Stimulated activated CD4-positive, alpha-beta T cell treated with anti-CD3 and anti-CD28 coated beads, Interleukin-4, amount 100 ng/mL, for 48 hours (primary cell): ENCODE measurements around the gene COL4A4.
A peak's percentile ranks its signal among the peaks of the same experiment; 100 is the strongest.
"Not testable (repeated sequence)": the region's sequence is repeated elsewhere in the genome, so short reads cannot be mapped to it uniquely, and the experiment has no call there.

ENCODE experiments used
- DNase-seq, 2 donors: peaks; one replicate each; pipeline ENCODE4 v3.0.0-alpha.2; 2020; ENCODE audit warnings: low read depth in 2 of 2

COL4A4 gene

DNA sequence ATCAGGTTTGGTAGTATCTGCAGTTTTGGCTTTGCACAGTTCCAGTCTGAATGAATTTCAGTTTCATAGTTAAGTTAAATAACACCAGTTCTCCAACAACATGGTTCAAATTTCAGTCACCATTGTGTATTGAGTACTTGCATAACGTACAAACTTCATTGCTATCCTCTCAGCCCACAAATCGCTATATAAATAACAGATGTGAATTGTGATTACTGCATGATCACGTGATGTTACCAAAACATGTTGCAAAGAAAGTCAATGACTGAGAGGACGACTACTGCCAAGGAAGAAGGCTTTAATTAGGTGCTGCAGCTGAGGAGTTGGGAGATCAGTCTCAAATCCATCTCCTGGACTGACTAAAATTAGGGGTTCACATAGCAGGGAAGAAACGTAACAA, 48.2 kb downstream of the COL4A4 start:
- no peak for DNase-seq

DNA sequence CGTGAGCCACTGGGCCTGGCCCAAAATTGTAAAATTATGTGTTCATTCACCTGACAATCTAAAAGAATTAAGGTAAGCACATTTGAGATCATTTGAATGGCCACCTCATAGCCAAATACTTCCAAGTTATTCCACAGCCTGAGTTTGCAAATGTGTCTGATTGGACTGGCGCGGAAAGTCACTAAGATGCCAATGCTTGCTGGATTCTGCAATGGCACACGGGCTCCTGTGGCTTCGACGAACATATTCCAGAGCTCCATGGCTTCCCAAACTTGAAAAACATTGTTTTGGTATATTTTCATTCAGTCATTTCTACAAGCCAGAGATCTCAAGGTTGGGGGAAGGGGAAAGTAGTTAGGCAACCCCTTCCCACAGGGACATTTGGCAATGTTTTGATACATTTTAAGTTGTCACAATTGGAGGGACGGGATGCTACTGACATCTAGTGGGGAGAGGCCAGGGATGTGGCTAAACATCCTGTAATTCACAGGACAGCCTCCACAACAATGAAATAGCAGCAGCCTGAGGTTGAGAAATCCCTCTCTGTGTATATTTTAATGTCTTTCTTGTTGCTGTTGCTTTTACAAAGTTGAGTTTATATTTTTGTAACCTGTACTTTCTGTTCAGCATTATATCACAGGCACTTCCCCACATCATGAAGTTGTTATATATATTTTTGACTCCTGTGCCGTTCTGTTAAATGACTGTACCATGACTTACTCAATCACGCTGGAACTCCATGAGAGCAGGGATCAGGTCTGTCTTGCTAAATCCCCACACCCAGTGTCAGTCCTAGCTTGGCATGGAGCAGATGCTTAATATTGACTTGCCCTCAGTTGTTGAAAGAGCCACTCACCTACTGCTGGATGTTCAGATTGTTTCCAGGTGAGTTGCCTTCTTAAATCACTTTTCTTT, 56.9 kb downstream of the COL4A4 start:
- DNase-seq = peak; percentile 7 to 9

DNA sequence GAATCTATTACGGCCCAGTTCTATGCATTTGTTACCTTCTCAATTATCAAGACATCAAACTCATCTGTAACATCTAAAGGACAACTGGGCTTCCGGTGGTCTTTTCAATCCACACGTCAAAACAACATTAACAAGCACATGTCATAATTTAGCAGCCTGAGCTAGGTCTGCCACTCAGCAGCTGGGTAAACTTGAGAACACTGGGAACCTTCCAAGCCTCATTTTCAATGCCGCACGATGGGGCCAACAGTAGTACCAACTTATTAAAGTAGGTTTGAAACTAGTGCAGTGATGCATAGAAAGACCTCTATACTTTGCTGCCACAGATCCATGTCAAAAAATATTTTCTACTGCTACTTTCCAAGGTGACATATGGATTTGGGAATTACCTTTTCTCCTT, 60.4 kb downstream of the COL4A4 start:
- DNase-seq = no peak

DNA sequence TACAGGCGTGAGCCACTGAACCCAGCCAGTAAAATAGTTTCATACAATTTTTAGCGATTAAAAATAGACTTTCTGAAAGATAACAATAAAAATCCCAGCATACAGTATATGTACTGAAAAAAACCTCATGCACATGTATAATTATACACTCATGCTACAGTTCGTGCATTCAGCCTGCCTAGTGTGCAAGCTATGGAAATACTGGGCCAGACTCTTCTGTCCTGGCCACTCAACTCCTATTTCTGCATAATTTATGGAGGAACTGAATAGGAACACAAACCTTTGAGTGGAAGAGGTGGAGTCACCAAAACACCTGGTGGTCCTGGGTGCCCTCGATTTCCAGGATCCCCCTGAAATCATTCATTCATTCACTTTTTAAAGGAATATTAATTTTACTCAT, 64.7 kb downstream of the COL4A4 start:
- no peak for DNase-seq

DNA sequence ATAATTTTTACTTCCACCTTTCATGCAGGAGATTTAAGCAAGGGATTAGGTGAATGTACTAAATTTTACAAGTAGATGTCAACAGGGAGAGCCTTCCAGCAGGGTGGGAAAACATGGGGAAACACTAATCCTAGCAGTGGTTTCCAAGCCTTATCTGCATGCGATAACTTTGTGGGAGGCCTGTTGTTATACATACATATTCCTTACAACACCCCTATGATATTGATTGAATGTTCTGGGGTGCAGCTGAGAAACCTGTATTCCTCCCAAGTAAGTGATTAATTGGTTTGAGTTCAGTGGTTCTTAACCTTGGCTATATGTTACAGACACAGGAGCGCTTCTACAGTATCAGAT, 65.9 kb downstream of the COL4A4 start:
- DNase-seq = no peak

DNA sequence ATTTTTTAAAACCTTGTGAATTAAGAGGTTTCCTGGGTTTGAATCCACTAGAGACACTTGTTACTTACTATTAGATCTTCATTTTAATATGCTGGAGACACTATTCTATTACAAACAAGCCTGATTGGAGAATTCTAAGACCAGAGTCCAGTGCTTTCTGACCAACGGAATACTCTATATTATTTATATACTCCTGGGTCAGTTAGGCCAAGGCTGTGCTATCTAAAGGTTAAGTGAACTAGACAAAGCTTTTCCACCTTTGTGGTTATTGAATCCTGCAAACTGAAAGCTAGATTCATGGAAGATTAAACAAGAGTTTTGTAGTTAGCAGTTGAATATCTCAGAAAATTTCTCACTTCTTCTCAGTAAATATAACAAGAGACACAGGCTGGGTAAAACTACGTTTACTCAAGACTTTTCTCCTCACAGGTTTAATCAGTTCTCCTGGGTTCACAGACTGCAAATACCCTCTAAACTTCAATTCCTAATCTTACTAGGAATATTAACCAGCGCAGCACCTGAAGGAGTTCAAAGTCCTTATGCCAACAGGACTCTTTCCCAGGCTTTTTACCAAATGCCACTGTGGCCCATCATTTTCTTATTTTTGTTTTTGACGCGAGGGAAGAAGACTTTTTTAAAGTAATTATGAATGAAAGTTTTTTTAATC, 66.4 kb downstream of the COL4A4 start:
- no peak for DNase-seq

DNA sequence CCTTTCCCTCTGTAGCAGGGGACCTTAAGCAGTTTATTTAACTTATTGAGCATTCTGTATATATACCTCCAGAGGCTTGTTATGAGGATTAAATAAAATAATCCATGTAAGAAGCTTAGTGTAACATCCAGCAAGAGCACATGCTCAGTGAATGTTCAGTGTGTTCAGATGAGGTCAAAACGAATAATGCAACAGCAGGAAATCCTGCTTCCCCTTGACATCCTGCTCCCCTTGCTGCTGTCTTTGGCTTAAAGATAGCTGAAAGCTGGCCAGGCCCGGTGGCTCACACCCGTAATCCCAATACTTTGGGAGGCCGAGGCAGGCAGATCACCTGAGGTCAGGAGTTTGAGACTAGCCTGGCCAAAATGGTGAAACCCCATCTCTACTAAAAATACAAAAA, 68.7 kb downstream of the COL4A4 start:
- no peak for DNase-seq

DNA sequence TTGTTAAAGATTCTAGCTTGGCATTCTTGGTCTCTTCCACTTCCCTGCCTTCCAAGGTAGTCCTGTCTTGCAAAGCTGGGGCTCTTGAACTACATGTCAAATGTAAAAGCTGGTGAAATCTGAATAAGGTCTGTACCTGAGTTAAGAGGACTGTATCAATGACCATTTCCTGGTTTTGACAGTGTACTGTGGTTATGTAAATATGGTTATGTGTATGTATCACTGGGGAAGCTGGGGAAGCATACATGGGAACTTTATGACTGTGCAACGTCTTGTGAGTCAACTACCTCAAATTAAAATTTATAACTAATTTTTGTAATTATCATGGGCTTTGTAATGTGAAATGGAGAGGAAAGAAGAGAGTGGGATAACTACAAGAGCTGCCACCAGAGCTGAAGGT, 81.7 kb downstream of the COL4A4 start:
- DNase-seq = no peak

DNA sequence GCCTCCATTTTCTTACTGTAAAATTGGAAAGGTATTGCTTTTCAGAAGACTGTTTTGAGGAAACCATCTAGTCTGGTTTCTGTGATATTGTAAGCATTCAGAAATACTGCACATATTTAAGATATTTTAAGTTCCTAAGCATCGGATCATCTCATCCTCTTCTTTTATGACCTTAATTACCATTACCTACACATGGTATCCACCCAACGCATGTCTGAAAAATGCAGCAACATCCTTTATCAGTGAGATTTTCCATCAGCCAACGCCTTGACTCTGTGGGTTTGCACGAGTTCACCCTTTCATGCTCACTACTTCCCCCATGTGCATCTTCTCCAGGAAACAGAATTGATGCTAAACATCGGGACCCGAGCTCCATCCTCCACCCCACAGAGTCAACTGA, 84.3 kb downstream of the COL4A4 start:
- DNase-seq = no peak

DNA sequence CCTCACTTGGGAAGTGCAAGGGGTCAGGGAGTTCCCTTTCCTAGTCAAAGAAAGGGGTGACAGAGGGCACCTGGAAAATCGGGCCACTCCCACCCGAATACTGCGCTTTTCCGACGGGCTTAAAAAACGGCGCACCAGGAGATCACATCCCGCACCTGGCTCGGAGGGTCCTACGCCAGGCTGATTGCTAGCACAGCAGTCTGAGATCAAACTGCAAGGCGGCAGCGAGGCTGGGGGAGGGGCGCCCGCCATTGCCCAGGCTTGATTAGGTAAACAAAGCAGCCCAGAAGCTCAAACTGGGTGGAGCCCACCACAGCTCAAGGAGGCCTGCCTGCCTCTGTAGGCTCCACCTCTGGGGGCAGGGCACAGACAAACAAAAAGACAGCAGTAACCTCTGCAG, 98.9 kb downstream of the COL4A4 start:
- not testable (repeated sequence) for DNase-seq

DNA sequence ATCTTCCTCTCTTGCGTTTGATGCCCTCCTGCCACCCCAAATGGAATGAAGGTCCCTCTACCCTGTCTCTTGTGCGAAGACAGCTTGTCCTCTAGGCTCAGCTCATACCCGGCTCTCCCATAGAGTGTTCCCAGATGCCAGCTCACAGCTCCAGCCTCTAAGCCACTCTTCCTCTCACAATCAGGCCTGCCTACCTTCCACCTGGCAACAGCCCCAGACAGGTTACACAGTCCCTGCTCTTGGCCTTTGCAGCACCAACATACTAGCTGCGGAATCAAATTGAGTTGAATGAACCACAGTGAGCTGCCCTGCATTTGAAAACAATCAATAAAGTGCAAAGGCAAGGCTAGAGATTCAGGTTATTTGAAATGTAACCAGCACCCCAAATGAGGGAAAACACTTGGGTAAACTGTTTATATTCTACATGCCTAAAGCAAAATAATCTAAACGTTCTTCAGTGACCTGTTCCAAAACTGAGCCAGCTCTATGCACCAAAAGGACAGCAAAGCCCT, 105.1 kb downstream of the COL4A4 start:
- no peak for DNase-seq

DNA sequence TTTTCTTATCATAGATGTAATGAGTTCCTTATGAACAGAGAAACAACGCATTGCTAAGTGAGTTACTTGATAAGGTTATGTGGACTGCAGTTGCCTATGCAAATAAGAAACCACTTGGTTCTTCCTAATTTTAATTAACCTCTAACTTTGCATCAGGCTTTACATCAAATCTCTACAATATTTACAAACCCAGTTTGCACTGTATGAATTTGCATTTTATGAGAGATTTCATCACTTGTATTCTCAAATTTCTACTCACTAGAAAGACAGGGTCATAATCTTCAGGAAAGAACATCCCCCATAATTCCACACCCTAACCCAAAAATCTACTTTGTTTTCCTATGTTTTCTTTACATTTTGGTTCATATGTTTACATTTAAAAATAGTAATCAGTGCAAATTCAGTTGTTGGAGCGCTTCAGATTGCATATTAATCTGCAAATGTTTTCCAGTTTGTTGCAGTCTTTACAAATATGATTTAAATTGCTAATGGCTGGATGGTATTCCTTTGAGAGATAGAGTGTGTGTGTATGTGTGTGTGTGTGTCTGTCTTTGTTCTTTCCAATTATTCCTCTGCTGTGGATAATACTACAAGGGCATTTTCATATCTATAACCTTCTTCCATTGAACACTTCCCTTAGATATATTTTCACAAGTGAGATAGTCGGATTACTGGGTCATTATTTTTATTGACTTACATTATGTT, 106.1 kb downstream of the COL4A4 start:
- DNase-seq = no peak

DNA sequence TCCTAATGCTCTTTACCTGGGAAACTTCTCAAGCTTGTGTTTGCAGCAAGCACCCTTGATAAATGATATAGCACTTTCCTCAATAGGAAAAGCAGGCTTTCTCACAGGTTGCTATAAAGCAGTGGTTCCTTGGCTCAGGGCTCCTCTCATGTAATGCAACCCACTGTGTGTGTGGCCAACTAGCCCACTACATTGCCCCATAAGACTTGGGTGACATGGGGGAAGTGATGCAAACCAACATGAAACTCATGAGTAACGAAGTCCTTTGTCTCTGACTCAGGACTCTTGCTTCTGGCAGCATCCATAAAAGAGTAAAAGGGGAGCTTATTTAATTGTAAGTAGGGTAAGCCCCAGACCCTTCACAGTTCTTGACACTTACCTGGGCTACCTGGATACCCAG, 106.9 kb downstream of the COL4A4 start:
- DNase-seq = no peak

DNA sequence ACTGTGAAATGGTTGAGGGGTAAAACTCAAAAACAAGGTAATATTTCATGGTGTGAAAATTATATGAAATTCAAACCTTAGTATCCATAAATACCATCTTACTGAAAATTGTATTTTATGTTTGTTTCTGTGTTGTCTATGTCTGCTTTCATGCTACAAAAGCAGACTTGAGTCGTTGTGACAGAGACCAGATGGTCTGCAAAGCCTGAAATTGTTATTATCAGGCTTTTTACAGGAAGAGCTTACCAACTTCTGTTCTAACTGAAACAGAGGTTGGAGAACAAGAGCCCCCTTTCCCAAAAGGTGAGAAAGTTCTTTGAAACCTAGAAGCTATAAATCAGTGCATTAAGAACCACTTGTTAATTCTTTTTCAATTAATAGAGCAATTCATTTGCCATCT, 110.0 kb downstream of the COL4A4 start:
- no peak for DNase-seq

DNA sequence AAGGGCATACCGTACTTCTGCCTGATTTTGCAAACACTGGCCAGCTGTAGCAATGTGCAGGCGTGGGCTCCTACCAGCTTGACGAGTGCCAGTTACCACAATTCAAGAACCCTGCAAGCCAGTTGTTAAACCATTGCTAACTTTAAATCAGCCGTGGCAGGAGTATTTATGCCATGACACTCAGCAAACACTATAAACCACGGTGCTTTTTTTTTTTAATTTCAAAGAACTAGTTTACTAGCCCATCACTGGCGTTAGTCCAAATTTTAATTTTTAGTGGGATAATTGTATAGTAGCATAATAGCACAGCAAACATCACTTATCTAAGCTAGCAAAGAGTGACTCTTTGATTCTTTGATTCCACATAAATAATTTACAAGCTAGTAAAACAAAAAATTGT, 111.1 kb downstream of the COL4A4 start:
- no peak for DNase-seq

DNA sequence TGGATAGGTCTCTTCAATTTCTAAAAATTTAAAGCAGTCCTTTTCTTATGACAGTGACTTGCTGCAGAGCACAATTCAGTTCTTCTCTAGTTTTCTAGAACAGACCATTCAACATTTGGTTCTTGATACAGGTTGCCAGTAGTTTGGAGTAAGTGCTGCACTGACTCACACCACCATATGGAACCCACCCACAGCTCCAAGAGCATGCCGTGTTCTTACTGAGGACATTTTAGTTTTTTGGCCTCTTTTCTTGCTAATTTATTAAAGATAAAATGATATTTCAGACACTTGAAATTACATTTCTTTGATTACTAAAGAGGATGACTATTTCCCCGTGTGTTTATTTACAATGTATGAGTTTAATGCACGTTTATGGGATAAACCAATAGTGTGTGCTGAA, 120.0 kb downstream of the COL4A4 start:
- no peak for DNase-seq

DNA sequence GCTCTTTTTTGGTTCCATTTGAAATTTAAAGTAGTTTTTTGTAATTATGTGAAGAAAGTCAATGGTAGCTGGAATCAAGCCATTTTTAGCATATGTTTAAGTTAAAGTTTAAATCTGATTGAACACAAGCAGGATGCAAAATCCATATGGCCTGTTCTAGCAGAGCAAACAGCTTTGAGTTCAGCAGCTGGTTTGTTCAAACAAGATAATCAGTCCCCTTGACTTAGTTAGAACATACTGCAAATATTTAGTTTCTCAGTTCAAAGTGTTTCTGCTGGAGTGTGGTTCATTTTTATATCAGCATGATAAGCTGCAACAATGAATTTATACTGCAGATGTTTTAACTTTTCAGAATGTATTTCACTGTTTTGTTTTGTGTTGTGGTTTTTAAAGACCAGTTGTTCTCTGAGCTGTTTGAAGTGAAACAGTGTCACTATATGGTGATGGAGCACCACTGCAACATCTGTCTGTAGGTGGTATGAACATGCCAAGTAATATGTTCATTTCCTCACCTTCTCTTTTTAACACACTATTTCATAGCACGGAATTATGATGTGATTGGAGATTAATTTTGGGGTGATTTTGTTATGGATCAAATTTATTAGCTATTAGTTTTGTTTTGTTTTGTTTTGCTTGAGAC, 125.3 kb downstream of the COL4A4 start:
- no peak for DNase-seq

DNA sequence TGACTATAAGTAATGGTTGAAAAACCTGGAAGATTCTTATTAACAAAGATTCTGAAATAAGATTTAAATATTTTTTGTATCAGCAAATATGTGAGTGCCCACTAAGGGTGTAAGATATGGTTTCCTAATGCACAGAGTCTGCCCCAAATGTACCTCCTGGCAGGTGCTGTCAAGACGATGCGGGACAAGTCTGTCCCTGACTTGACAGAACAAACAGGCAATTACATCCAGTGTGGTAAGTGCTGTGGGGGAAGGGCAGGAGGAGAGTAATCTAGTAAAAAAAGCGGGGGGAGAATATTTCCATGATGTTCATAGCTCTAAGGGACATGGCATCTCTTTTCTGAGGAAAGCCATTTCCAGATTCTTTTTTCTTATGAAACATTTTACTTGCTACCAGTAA, 127.5 kb downstream of the COL4A4 start:
- no peak for DNase-seq

DNA sequence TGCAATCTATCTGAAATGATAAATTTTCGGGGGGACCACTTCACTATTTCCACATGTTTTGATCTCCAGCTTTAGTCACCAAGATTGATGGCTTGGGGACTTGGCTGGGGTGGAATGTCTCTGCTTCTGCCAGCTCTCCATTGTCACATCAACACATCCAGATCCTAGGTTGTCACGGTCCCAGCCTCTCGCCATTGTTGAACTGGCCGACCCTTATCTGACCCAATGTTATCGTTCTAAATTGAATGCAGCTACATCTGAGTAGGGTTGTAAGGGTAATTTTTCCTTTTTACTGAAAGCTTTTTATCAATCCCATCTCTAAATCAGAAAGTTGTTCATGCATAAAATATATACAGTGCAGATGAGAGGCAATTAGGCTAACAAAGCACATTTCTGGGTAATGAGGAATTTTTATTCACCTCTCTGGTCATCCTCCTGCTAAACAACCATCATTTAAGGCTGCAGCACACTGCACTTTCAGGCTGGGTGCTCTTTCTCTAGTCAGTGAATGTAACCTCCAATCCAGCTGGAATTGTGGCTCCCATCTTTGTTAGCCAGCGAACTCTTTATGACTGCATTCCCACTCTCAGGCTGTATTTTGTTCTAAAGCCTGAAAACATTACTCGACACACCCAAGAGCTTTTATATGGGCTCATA, 128.2 kb downstream of the COL4A4 start:
- DNase-seq = no peak

DNA sequence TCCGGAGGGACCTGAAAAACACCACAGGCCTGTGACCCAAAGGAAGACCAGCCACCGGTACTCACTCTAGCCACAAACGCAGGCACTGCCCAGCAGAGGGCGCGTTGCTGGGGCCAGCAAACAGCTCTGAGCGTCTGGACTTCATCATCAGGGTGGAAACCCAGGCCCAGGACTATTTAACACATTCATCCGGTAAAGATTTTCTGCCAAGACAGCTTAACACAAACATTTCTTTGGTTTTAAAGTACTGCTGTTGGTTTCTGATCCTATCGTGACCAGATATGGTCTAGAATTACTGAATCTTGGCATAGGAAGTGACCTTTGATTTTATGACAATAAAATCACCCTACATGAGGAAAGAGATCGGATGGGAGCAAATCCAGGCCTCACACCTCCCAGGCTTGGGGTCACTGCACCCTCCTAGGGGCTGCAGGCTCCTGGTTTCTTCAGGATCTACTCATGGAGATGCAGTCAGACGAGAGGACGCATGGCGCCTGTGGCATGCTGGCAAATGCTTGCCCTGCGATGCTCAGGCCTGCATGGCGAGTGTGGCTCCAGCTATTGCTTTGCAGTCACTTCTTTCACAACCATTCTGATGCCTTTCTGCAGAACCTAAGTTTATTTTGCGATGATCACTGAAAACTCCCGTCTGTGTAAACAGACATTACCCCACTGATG, 130.4 kb downstream of the COL4A4 start:
- DNase-seq = peak; percentile 9 to 34

DNA sequence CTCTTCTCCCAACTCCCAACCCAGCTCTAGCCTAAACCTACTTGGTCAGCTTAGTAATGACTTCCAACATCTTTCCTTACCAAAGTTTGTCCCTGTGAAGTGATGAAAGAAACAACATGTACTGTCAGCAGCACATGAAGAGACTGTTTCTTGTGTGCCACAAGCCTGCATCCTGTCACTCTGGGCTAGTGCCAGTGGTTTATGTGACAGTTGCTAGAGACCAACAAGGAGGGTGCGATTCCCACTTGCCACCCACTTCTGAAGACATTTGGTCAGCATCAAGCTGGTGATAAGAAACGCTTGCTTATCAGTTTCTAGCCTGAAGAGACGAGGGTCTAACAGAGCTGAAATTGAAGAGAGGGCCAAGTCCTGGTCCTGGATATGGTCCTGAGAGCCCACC, 132.6 kb downstream of the COL4A4 start:
- no peak for DNase-seq
